ENCODE data around the gene TRAF2. TPM values are rescaled to one million over a fixed set of nuclear protein-coding genes. Genes with fewer than 3 reads are reported as not detected.
"Not testable (repeated sequence)": the region's sequence is repeated elsewhere in the genome, so short reads cannot be mapped to it uniquely, and the experiment has no call there.

Gene TRAF2
- total and polyA plus RNA-seq, 8 donors, result 5.5 to 248 (median 11.7) TPM

DNA sequence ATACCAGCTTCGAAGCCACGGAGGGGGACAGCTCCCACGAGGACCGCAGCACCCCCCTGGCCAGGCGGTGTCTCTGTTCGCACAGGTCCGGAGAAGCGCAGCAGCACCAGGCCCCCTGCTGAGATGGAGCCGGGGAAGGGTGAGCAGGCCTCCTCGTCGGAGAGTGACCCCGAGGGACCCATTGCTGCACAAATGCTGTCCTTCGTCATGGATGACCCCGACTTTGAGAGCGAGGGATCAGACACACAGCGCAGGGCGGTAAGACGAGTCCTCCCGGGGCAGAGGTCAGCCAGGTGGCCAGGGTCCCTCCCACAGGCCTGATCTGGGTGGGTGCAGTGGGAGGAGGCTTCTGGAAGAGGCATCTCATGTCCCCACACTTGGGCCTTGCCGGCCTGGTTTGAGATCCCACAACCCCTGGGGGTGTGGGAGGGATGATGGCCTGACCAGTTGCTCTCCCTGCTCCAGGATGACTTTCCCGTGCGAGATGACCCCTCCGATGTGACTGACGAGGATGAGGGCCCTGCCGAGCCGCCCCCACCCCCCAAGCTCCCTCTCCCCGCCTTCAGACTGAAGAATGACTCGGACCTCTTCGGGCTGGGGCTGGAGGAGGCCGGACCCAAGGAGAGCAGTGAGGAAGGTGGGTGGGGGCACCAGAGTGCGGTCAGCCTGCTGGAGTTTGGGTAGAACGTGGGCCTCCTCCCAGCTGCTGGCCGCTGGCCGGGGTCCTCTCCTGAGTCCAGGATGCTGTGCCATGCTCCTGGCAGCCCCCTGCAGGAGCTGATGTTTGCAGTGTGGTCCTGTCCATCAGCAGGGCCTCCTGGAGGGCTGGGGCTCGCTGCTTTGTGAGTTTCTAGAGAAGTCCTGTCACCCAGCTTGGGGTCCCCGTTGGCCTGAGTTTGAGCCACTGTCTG lies 46.8 kb upstream of the TRAF2 start:
- TF ChIP-seq EP300 (IDR thresholded peaks at IDR 0.05), result no peak
- no peak for TF ChIP-seq CTCF (IDR thresholded peaks at IDR 0.05)
- no peak for TF ChIP-seq POLR2A (IDR thresholded peaks at IDR 0.05)
- no peak for TF ChIP-seq POLR2AphosphoS5 (IDR thresholded peaks at IDR 0.05)
- no peak for DNase-seq
- Histone ChIP-seq H3K27ac (peak overlapping the region in 1 of 5 donors; percentile 69), H3K9me3 (no peaks in the 10 kb centered on the region), H3K27me3 (peaks cover 0 to 22% (median 13%) of the 10 kb centered on the region in 3 donors), H3K4me3 (no peak overlapping the region), H3K36me3 (peaks cover 12 to 59% (median 56%) of the 10 kb centered on the region in 4 donors), H3K4me1 (peaks cover 37 to 47% (median 45%) of the 10 kb centered on the region in 4 donors)
- intact Hi-C loops (cut with DNase I; ENCODE audit: low total_unique reads), result no loop called here
- WGBS, 5 donors, result 75 to 90% (median 89%) methylated on average over 14 to 36 of the region's 36 CpGs

GRCh38 chr9:136840140-136840876 lies 46.0 kb upstream of the TRAF2 start:
- intact Hi-C loops (cut with DNase I; ENCODE audit: low total_unique reads), result no loop called here
- no peaks in the 10 kb centered on the region for H3K9me3 ChIP-seq
- H3K36me3 ChIP-seq, result peaks cover 12 to 55% (median 53%) of the 10 kb centered on the region in 4 donors
- no peak overlapping the region for H3K4me3 ChIP-seq
- H3K27ac ChIP-seq, result peak overlapping the region; percentile 46 to 70 (median 58)
- DNase-seq, result no peak
- H3K4me1 ChIP-seq, result peaks cover 37 to 53% (median 50%) of the 10 kb centered on the region in 4 donors
- TF ChIP-seq POLR2A (IDR thresholded peaks at IDR 0.05) (no peak), CTCF (IDR thresholded peaks at IDR 0.05) (no peak), POLR2AphosphoS5 (IDR thresholded peaks at IDR 0.05) (no peak), EP300 (IDR thresholded peaks at IDR 0.05) (no peak)
- peaks cover 5 to 28% (median 19%) of the 10 kb centered on the region in 3 donors for H3K27me3 ChIP-seq
- WGBS, 5 donors, result 58 to 67% (median 62%) methylated on average over 26 to 32 of the region's 32 CpGs

DNA sequence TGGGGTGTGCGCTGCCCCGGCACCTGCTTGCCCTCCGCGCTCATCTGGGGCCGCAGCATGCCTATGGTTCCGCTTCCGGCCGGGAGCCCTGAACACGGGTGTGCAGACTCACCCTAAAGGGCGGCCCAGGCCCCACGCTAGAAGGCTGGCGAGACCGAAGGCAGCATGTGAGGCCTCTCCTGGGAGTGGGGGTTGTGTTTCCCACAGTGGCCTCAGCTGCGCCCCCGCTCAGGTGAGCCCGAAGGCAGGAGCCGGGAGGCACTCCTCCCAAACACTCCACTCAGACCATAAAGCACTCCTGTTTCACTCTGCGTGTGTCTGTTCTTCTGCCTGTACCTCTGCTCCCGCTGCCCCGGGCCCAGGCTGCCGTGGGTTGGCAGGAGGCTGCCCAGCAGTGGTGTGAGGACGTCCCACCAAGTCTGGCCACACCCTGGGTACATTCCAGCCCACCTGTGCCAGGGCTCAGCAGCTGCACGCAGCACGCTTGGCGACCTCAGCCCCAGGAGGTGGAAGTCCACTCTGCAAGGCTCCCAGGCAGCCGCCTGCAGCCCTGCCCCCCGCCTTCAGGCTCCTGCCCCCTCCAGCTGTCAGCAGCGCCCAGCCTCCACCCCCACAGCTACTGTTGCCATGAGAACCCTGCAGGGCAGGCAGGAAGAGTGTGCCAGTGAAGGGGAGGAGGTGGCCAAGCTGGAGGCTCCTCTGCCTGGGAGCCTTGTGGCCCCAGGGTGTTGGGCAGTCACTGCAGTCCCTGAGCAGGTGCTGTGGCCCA lies 45.3 kb upstream of the TRAF2 start:
- peak; percentile 86 to 91 for DNase-seq
- Histone ChIP-seq H3K27me3 (peaks cover 12 to 36% (median 27%) of the 10 kb centered on the region in 3 donors), H3K27ac (peak overlapping the region; percentile 46 to 70 (median 58)), H3K9me3 (no peaks in the 10 kb centered on the region), H3K4me1 (peaks cover 40 to 59% (median 58%) of the 10 kb centered on the region in 4 donors), H3K4me3 (no peak overlapping the region), H3K36me3 (peaks cover 12 to 48% (median 45%) of the 10 kb centered on the region in 4 donors)
- WGBS, 5 donors, result 42 to 57% (median 52%) methylated on average over 17 to 28 of the region's 28 CpGs
- intact Hi-C loops (cut with DNase I; ENCODE audit: low total_unique reads), result no loop called here
- peak in 1 of 3 donors; percentile 27 for TF ChIP-seq POLR2AphosphoS5 (IDR thresholded peaks at IDR 0.05)
- TF ChIP-seq POLR2A (IDR thresholded peaks at IDR 0.05), result no peak

GRCh38 chr9:136841646-136842379 lies 44.5 kb upstream of the TRAF2 start:
- peaks cover 47 to 66% (median 64%) of the 10 kb centered on the region in 4 donors for H3K4me1 ChIP-seq
- H3K4me3 ChIP-seq, result peak overlapping the region; percentile 42 to 55 (median 46)
- H3K27me3 ChIP-seq, result peaks cover 12 to 43% (median 34%) of the 10 kb centered on the region in 3 donors
- H3K36me3 ChIP-seq, result peaks cover 12 to 40% (median 38%) of the 10 kb centered on the region in 4 donors
- H3K9me3 ChIP-seq; intact Hi-C loops (cut with DNase I; ENCODE audit: low total_unique reads); DNase-seq: not testable (repeated sequence)
- H3K27ac ChIP-seq, result peak overlapping the region; percentile 46 to 70 (median 58)
- WGBS, 5 donors, result 36 to 53% (median 41%) methylated on average over 8 to 16 of the region's 16 CpGs

Data from stomach (tissue), 9 donors.